RWPE2 (cell line): Measurements from ENCODE around the gene KLK15.

Experiments
- ATAC-seq: fragments of 200-7000 bp; cut with Tn5 transposase; 3 replicates; pipeline ENCODE4 v1.9.1; 2021; ENCODE audit warnings: low read depth
- DNase-seq: peaks from one replicate; pipeline ENCODE4 v3.0.0-alpha.2; 2020; ENCODE audit warnings: low spot score
- H3K27ac ChIP-seq: fragments of 450-650 bp; 2 replicates; pipeline ENCODE4 v1.5.1; 2017; ENCODE audit warnings: mild to moderate bottlenecking; ENCODE audit not compliant: poor library complexity, severe bottlenecking
- H3K27me3 ChIP-seq: fragments of 250-450 bp; sonication (Bioruptor Pico); 2 replicates; pipeline ENCODE4 v1.5.1; 2021; ENCODE audit warnings: mild to moderate bottlenecking, moderate library complexity; ENCODE audit not compliant: insufficient read depth, poor library complexity, severe bottlenecking
- H3K36me3 ChIP-seq: fragments of 250-450 bp; sonication (Bioruptor Pico); 2 replicates; pipeline ENCODE4 v1.5.1; 2020; ENCODE audit warnings: low read depth, mild to moderate bottlenecking, moderate library complexity
- H3K4me1 ChIP-seq: fragments of 250-450 bp; sonication (Bioruptor Pico); 2 replicates; pipeline ENCODE4 v1.5.1; 2021; ENCODE audit warnings: mild to moderate bottlenecking, moderate library complexity; ENCODE audit not compliant: insufficient read depth, poor library complexity, severe bottlenecking
- H3K4me3 ChIP-seq: fragments of 250-450 bp; sonication (Bioruptor Pico); 2 replicates; pipeline ENCODE4 v1.5.1; 2021; ENCODE audit warnings: mild to moderate bottlenecking, moderate library complexity; ENCODE audit not compliant: severe bottlenecking
- H3K9me3 ChIP-seq: fragments of 250-450 bp; sonication (Bioruptor Pico); 2 replicates; pipeline ENCODE4 v1.5.1; 2021; ENCODE audit warnings: mild to moderate bottlenecking, moderate library complexity; ENCODE audit not compliant: severe bottlenecking
- TF ChIP-seq, protein P1 (sequence below): fragments of 450-650 bp; IDR thresholded peaks from one replicate; pipeline ENCODE4 v1.5.1; 2017; ENCODE audit warnings: mild to moderate bottlenecking, moderate library complexity; ENCODE audit not compliant: poor library complexity, severe bottlenecking

KLK15 gene

DNA sequence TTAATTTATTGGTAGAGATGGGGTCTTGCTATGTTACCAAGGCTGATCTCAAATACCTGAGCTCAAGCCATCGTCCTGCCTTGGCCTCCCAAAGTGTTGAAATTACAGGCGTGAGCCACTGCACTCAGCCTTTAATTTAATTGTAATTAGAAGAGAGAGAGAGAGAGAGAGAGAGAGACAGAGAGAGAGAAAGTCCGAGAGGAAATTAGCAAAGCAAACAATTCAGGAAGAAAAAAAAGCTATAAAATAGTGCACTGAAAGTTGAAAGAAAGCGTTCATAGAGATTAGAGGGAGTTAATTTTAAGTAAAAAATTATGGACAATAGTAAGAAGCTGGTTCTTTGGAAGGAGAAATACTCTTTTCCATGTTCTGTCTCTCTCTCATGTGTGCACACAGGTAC is 56.1 kb downstream of the KLK15 start:
- Histone ChIP-seq H3K27ac (no peak overlapping the region), H3K4me3 (no peak overlapping the region), H3K36me3 (no peaks in the 10 kb centered on the region), H3K4me1 (no peaks in the 10 kb centered on the region), H3K27me3 (peaks cover 37% of the 10 kb centered on the region), H3K9me3 (peaks cover 9% of the 10 kb centered on the region)
- DNase-seq, result no peak
- ATAC-seq, result no peak
- TF ChIP-seq, protein P1, sequence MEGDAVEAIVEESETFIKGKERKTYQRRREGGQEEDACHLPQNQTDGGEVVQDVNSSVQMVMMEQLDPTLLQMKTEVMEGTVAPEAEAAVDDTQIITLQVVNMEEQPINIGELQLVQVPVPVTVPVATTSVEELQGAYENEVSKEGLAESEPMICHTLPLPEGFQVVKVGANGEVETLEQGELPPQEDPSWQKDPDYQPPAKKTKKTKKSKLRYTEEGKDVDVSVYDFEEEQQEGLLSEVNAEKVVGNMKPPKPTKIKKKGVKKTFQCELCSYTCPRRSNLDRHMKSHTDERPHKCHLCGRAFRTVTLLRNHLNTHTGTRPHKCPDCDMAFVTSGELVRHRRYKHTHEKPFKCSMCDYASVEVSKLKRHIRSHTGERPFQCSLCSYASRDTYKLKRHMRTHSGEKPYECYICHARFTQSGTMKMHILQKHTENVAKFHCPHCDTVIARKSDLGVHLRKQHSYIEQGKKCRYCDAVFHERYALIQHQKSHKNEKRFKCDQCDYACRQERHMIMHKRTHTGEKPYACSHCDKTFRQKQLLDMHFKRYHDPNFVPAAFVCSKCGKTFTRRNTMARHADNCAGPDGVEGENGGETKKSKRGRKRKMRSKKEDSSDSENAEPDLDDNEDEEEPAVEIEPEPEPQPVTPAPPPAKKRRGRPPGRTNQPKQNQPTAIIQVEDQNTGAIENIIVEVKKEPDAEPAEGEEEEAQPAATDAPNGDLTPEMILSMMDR, result no peak

DNA sequence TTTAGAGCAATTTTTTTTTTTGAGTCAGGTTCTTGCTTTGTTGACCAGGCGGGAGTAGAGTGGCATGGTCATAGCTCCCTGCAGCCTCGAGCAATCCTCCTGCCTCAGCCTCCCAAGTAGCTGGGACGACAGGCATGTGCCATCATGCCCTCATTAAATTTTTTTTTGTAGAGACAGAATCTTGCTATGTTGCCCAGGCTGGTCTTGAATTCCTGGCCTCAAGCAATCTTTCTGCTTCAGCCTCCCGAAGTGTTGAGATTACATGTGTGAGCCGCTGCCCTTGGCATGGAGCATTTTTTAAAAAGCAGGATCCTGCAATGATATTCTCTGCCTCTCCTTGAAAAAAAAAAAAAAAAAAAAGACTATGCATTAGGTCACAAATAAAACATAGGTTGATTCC is 57.2 kb downstream of the KLK15 start:
- no peak overlapping the region for H3K27ac ChIP-seq
- ATAC-seq, result no peak
- no peaks in the 10 kb centered on the region for H3K4me1 ChIP-seq
- TF ChIP-seq, protein P1, result no peak
- H3K9me3 ChIP-seq, result peaks cover 9% of the 10 kb centered on the region
- DNase-seq, result no peak
- no peaks in the 10 kb centered on the region for H3K36me3 ChIP-seq
- H3K27me3 ChIP-seq, result peaks cover 37% of the 10 kb centered on the region
- no peak overlapping the region for H3K4me3 ChIP-seq
